ENCODE measurements around the gene POU6F1. TPM values are rescaled to one million over a fixed set of nuclear protein-coding genes. Genes with fewer than 3 reads are reported as not detected.
"Not testable (repeated sequence)": the region's sequence is repeated elsewhere in the genome, so short reads cannot be mapped to it uniquely, and the experiment has no call there.

The POU6F1 gene
- total RNA-seq, 2 donors from 2014 or later: 11.4 to 16.4 TPM

GRCh38 chr12:51229116-51229809 is 11.4 kb upstream of the POU6F1 start:
- no peak overlapping the region for H3K27ac ChIP-seq (ENCODE audit: low read depth, low read length)
- no peaks in the 10 kb centered on the region for H3K9me3 ChIP-seq (ENCODE audit: control insufficient read depth, low read length)
- no peaks in the 10 kb centered on the region for H3K27me3 Mint-ChIP-seq (ENCODE audit: insufficient read depth)
- TF ChIP-seq CTCF (conservative IDR thresholded peaks at IDR 0.05): no peak
- no peak for DNase-seq
- no peak overlapping the region for H3K4me3 ChIP-seq (ENCODE audit: low read length)
- H3K36me3 Mint-ChIP-seq (ENCODE audit: low read depth): peaks cover 9% of the 10 kb centered on the region
- H3K36me3 ChIP-seq (ENCODE audit: control insufficient read depth, insufficient read depth, low read length): no peaks in the 10 kb centered on the region
- no peaks in the 10 kb centered on the region for H3K4me1 ChIP-seq (ENCODE audit: control insufficient read depth, insufficient read depth, low read length)
- no peaks in the 10 kb centered on the region for H3K27me3 ChIP-seq (ENCODE audit: control insufficient read depth, insufficient read depth, low read length, poor library complexity, severe bottlenecking)
- no peaks in the 10 kb centered on the region for H3K4me1 Mint-ChIP-seq
- no peak overlapping the region for H3K9ac ChIP-seq (ENCODE audit: extremely low read depth, low read length, poor library complexity, severe bottlenecking)
- no peaks in the 10 kb centered on the region for H3K9me3 Mint-ChIP-seq
- H3K4me3 Mint-ChIP-seq: no peak overlapping the region
- no peak overlapping the region for H3K27ac Mint-ChIP-seq
- WGBS, 2 experiments (ENCODE audit: insufficient coverage in 1 of 2, insufficient read length in 1 of 2): 93 to 97% methylated on average over 4 to 7 of the region's 7 CpGs

- Histone ChIP-seq H3K9ac (ENCODE audit: extremely low read depth, low read length, poor library complexity, severe bottlenecking) (no peak overlapping the region), H3K27me3 (ENCODE audit: control insufficient read depth, insufficient read depth, low read length, poor library complexity, severe bottlenecking) (no peaks in the 10 kb centered on the region), H3K4me1 (ENCODE audit: control insufficient read depth, insufficient read depth, low read length) (no peaks in the 10 kb centered on the region), H3K36me3 (ENCODE audit: control insufficient read depth, insufficient read depth, low read length) (no peaks in the 10 kb centered on the region), H3K4me3 (ENCODE audit: low read length) (no peak overlapping the region), H3K9me3 (ENCODE audit: control insufficient read depth, low read length) (no peaks in the 10 kb centered on the region), H3K27ac (ENCODE audit: low read depth, low read length) (no peak overlapping the region)
- no peak overlapping the region for H3K4me3 Mint-ChIP-seq
- H3K36me3 Mint-ChIP-seq (ENCODE audit: low read depth): peaks cover 12% of the 10 kb centered on the region
- no peaks in the 10 kb centered on the region for H3K9me3 Mint-ChIP-seq
- no peak for DNase-seq
- no peak for TF ChIP-seq CTCF (conservative IDR thresholded peaks at IDR 0.05)
- no peaks in the 10 kb centered on the region for H3K4me1 Mint-ChIP-seq
- WGBS, 2 experiments (ENCODE audit: insufficient coverage in 1 of 2, insufficient read length in 1 of 2): 100% methylated on average over 1 of the region's 1 CpG
- no peak overlapping the region for H3K27ac Mint-ChIP-seq
- no peaks in the 10 kb centered on the region for H3K27me3 Mint-ChIP-seq (ENCODE audit: insufficient read depth)
These were observed 10.1 kb upstream of the POU6F1 start for GRCh38 chr12:51227962-51228361.

GRCh38 chr12:51227112-51227511 is 9.2 kb upstream of the POU6F1 start:
- H3K27me3 Mint-ChIP-seq (ENCODE audit: insufficient read depth); H3K9me3 ChIP-seq (ENCODE audit: control insufficient read depth, low read length); H3K27ac ChIP-seq (ENCODE audit: low read depth, low read length); H3K36me3 ChIP-seq (ENCODE audit: control insufficient read depth, insufficient read depth, low read length); H3K4me1 Mint-ChIP-seq; H3K4me1 ChIP-seq (ENCODE audit: control insufficient read depth, insufficient read depth, low read length); H3K9me3 Mint-ChIP-seq; H3K27me3 ChIP-seq (ENCODE audit: control insufficient read depth, insufficient read depth, low read length, poor library complexity, severe bottlenecking); H3K9ac ChIP-seq (ENCODE audit: extremely low read depth, low read length, poor library complexity, severe bottlenecking); DNase-seq; H3K4me3 Mint-ChIP-seq; H3K27ac Mint-ChIP-seq; H3K4me3 ChIP-seq (ENCODE audit: low read length): not testable (repeated sequence)
- 96 to 100% methylated on average over 3 to 5 of the region's 5 CpGs for WGBS, 2 experiments (ENCODE audit: insufficient coverage in 1 of 2, insufficient read length in 1 of 2)
- peaks cover 12% of the 10 kb centered on the region for H3K36me3 Mint-ChIP-seq (ENCODE audit: low read depth)

- H3K9ac ChIP-seq (ENCODE audit: extremely low read depth, low read length, poor library complexity, severe bottlenecking): no peak overlapping the region
- Mint-ChIP-seq H3K9me3 (no peaks in the 10 kb centered on the region), H3K4me3 (no peak overlapping the region), H3K27me3 (ENCODE audit: insufficient read depth) (no peaks in the 10 kb centered on the region), H3K27ac (no peak overlapping the region), H3K36me3 (ENCODE audit: low read depth) (peaks cover 15% of the 10 kb centered on the region), H3K4me1 (no peaks in the 10 kb centered on the region)
- WGBS, 2 experiments (ENCODE audit: insufficient coverage in 1 of 2, insufficient read length in 1 of 2): 84% methylated on average over 2 of the region's 2 CpGs; no CpG with 5 or more reads in 1 of the 2 experiments
- no peaks in the 10 kb centered on the region for H3K9me3 ChIP-seq (ENCODE audit: control insufficient read depth, low read length)
- H3K4me3 ChIP-seq (ENCODE audit: low read length): no peak overlapping the region
- H3K27ac ChIP-seq (ENCODE audit: low read depth, low read length): no peak overlapping the region
- no peaks in the 10 kb centered on the region for H3K27me3 ChIP-seq (ENCODE audit: control insufficient read depth, insufficient read depth, low read length, poor library complexity, severe bottlenecking)
- no peak for DNase-seq
- no peaks in the 10 kb centered on the region for H3K4me1 ChIP-seq (ENCODE audit: control insufficient read depth, insufficient read depth, low read length)
- TF ChIP-seq CTCF (conservative IDR thresholded peaks at IDR 0.05): no peak
- no peaks in the 10 kb centered on the region for H3K36me3 ChIP-seq (ENCODE audit: control insufficient read depth, insufficient read depth, low read length)
These were observed 7.9 kb upstream of the POU6F1 start for GRCh38 chr12:51225771-51226170.

Measured in endodermal cell (in vitro differentiated cells).